HepG2 (cell line): ENCODE measurements around the gene STOM. TPM values are rescaled to one million over a fixed set of nuclear protein-coding genes. Genes with fewer than 3 reads are reported as not detected.

Source experiments
- CERS6 ChIP-seq: sonication (generic); formaldehyde crosslinking; IDR thresholded peaks from 2 replicates; pipeline ENCODE4 v1.5.0; 2020; ENCODE audit warnings: missing genetic modification reagents
- FOSL1 ChIP-seq: sonication (generic); formaldehyde crosslinking; IDR thresholded peaks from 2 replicates; pipeline ENCODE4 v1.9.0; 2021; ENCODE audit warnings: missing genetic modification reagents, borderline replicate concordance
- FOXM1 ChIP-seq: sonication (generic); formaldehyde crosslinking; IDR thresholded peaks from 2 replicates; pipeline ENCODE4 v1.5.0; 2020; ENCODE audit warnings: missing genetic modification reagents
- MAF1 ChIP-seq: sonication (generic); formaldehyde crosslinking; IDR thresholded peaks from 2 replicates; pipeline ENCODE4 v1.5.0; 2020; ENCODE audit warnings: missing genetic modification reagents, borderline replicate concordance
- NAIF1 ChIP-seq: sonication (generic); formaldehyde crosslinking; IDR thresholded peaks from 2 replicates; pipeline ENCODE4 v1.5.0; 2020; ENCODE audit warnings: mild to moderate bottlenecking, missing genetic modification reagents, borderline replicate concordance
- NFKB2 ChIP-seq: sonication (generic); formaldehyde crosslinking; IDR thresholded peaks from 2 replicates; pipeline ENCODE4 v1.4.0; 2020; ENCODE audit warnings: missing genetic modification reagents, borderline replicate concordance
- ONECUT2 ChIP-seq: sonication (generic); formaldehyde crosslinking; IDR thresholded peaks from 2 replicates; pipeline ENCODE4 v1.4.0; 2020; ENCODE audit warnings: missing genetic modification reagents
- RCOR2 ChIP-seq: IDR thresholded peaks from 2 replicates; pipeline ENCODE4 v1.6.1; 2016; ENCODE audit warnings: missing biosample characterization, missing genetic modification reagents
- SMC3 ChIP-seq: IDR thresholded peaks from 2 replicates; pipeline ENCODE4 v1.6.1; 2011; ENCODE audit warnings: low read length, improper control_type of control experiment
- SMYD3 ChIP-seq: sonication (generic); formaldehyde crosslinking; IDR thresholded peaks from 2 replicates; pipeline ENCODE4 v1.8.1; 2023; ENCODE audit warnings: mild to moderate bottlenecking, missing genetic modification reagents
- TBX2 ChIP-seq: sonication (generic); formaldehyde crosslinking; IDR thresholded peaks from 2 replicates; pipeline ENCODE4 v1.5.0; 2020; ENCODE audit warnings: missing genetic modification reagents, mild to moderate bottlenecking, borderline replicate concordance
- TBX3 ChIP-seq: fragments of 450-650 bp; IDR thresholded peaks from 2 replicates; pipeline ENCODE4 v1.6.1; 2017; ENCODE audit warnings: antibody characterized with exemption, mild to moderate bottlenecking, inconsistent platforms, borderline replicate concordance
- XRCC5 ChIP-seq: fragments of 200-400 bp; formaldehyde crosslinking; optimal IDR thresholded peaks from 2 replicates; pipeline ENCODE3; 2017; ENCODE audit warnings: mild to moderate bottlenecking, low read length
- ZFP91 ChIP-seq: sonication (generic); formaldehyde crosslinking; IDR thresholded peaks from 2 replicates; pipeline ENCODE4 v1.9.0; 2022; ENCODE audit warnings: missing genetic modification reagents, mild to moderate bottlenecking, borderline replicate concordance
- ZNF138 ChIP-seq: sonication (generic); formaldehyde crosslinking; IDR thresholded peaks from 2 replicates; pipeline ENCODE4 v1.5.0; 2020; ENCODE audit warnings: mild to moderate bottlenecking, low read depth, missing genetic modification reagents
- ZNF333 ChIP-seq: sonication (generic); formaldehyde crosslinking; IDR thresholded peaks from 2 replicates; pipeline ENCODE4 v1.4.0; 2020; ENCODE audit warnings: mild to moderate bottlenecking, missing genetic modification reagents, borderline replicate concordance
- ZNF441 ChIP-seq: sonication (generic); formaldehyde crosslinking; IDR thresholded peaks from 2 replicates; pipeline ENCODE4 v1.7.0; 2021; ENCODE audit warnings: missing genetic modification reagents, borderline replicate concordance
- ZNF468 ChIP-seq: sonication (generic); formaldehyde crosslinking; IDR thresholded peaks from 2 replicates; pipeline ENCODE4 v1.8.0; 2022; ENCODE audit warnings: mild to moderate bottlenecking, moderate library complexity, missing genetic modification reagents
- ZNF570 ChIP-seq: sonication (generic); formaldehyde crosslinking; IDR thresholded peaks from 2 replicates; pipeline ENCODE4 v1.4.0; 2020; ENCODE audit warnings: mild to moderate bottlenecking, missing genetic modification reagents, borderline replicate concordance
- ZNF770 ChIP-seq: sonication (generic); formaldehyde crosslinking; IDR thresholded peaks from 2 replicates; pipeline ENCODE4 v1.5.0; 2020; ENCODE audit warnings: mild to moderate bottlenecking, missing genetic modification reagents
- ZSCAN12 ChIP-seq: sonication (generic); formaldehyde crosslinking; IDR thresholded peaks from 2 replicates; pipeline ENCODE4 v1.9.0; 2021; ENCODE audit warnings: mild to moderate bottlenecking, missing genetic modification reagents
- polyA plus RNA-seq, 8 experiments: library from polyadenylated mRNA; depleted of rRNA in 3 of 8; stranded (reverse) in 7 of 8; unstranded in 1 of 8; fragments of >200 nt; fragmentation: Illumina TruSeq in 4 of 8; extraction: Trizol in 4 of 8; gene quantifications; 2 replicates each; pipeline versions ENCODE4 v1.2.1 to v1.2.3, GENCODE V29; 2011 to 2016; ENCODE audit warnings: low read depth in 4 of 8, missing spikeins in 1 of 8, mixed read lengths in 1 of 8; ENCODE audit not compliant: insufficient read depth in 1 of 8
- total RNA-seq, 5 experiments: library from RNA; depleted of rRNA; stranded (reverse); fragments of >200 nt; fragmentation: Illumina TruSeq; extraction: Trizol; gene quantifications; 2 replicates each; pipeline ENCODE4 v1.2.3, GENCODE V29; 2016; ENCODE audit warnings: low read depth in 1 of 5
- TF ChIP-seq, protein P1 (sequence below): sonication (generic); formaldehyde crosslinking; conservative IDR thresholded peaks from 2 replicates; pipeline ENCODE4 v1.8.1; 2023; ENCODE audit warnings: missing genetic modification reagents
- TF ChIP-seq, protein P2 (sequence below): sonication (generic); formaldehyde crosslinking; IDR thresholded peaks from 2 replicates; pipeline ENCODE4 v1.5.0; 2020; ENCODE audit warnings: missing genetic modification reagents

The STOM gene
- total and polyA plus RNA-seq, 2 of the 13 experiments (the other 11 are each of a cell fraction or from before 2014, with no cell fraction given), result 43.6 to 165 TPM

DNA sequence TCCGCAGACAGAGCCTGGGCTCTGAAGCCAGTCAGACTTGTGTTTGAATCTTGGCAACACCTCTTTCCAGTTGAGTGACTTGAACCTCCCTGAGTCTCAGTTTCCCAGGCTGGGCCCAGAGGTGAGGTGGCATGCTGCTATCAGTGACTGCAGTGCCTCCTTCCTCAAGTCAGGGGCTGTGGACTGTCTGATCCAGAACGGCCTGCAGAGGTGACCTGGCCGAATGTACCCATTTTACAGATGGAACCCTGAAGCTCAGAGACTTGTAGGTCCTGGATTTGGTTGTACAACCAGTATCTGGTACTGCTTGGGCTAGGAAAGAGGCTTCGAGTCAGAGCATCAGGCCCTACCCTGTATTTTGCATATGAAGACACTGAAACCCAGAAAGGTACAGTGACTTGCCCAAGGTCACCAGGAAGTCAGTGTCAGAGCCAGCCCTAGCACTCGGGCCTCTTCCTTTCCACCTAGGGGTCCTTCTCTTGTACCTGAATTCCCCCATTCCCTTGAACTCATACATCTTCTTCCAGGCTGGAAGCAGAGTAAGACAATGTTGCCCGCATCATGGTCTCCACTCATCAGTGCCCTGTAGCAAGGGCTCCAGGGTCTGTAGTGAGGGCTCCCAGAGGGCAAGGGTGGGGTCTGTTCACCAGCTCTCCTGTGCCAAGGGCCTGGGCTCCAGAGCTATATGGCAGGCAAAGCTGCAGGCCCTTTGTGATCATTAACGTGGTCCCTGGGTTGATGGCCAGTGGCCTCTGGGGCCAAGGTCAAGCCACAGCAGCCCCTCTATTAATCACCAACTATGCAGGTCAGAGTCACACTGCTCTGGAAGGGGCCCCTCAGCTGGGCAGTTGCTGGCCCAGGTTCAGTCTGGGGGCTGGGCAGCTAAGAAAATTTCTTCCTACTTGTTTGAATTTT lies 73.6 kb downstream of the STOM start (continued):
- no peak for TF ChIP-seq ZSCAN12 (CRISPR knock-in tag)
- TF ChIP-seq FOSL1 (CRISPR knock-in tag), result peak; percentile 67; the same call in 1 of the 2 replicates
- TF ChIP-seq, protein P1, sequence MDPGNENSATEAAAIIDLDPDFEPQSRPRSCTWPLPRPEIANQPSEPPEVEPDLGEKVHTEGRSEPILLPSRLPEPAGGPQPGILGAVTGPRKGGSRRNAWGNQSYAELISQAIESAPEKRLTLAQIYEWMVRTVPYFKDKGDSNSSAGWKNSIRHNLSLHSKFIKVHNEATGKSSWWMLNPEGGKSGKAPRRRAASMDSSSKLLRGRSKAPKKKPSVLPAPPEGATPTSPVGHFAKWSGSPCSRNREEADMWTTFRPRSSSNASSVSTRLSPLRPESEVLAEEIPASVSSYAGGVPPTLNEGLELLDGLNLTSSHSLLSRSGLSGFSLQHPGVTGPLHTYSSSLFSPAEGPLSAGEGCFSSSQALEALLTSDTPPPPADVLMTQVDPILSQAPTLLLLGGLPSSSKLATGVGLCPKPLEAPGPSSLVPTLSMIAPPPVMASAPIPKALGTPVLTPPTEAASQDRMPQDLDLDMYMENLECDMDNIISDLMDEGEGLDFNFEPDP (CRISPR knock-in tag), result no peak
- TF ChIP-seq SMYD3 (CRISPR knock-in tag), result peak; percentile 56; the same call in 1 of the 2 replicates
- TF ChIP-seq ZNF770 (CRISPR knock-in tag), result no peak
- TF ChIP-seq TBX3, result peak; percentile 9; the same call in 1 of the 2 replicates
- no peak for TF ChIP-seq ONECUT2 (CRISPR knock-in tag)
- TF ChIP-seq FOXM1, result no peak
- TF ChIP-seq SMC3, result no peak
- peak; percentile 20 for TF ChIP-seq ZNF441 (CRISPR knock-in tag)
- TF ChIP-seq MAF1, result no peak
- peak; percentile 89 for TF ChIP-seq TBX2 (CRISPR knock-in tag)
- TF ChIP-seq, protein P2, sequence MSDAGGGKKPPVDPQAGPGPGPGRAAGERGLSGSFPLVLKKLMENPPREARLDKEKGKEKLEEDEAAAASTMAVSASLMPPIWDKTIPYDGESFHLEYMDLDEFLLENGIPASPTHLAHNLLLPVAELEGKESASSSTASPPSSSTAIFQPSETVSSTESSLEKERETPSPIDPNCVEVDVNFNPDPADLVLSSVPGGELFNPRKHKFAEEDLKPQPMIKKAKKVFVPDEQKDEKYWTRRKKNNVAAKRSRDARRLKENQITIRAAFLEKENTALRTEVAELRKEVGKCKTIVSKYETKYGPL (CRISPR knock-in tag), result no peak
- 0 out of 2 replicates have a peak, but pooled peaks have one; percentile 35 for TF ChIP-seq NAIF1
- TF ChIP-seq ZFP91 (CRISPR knock-in tag), result no peak; the same call in none of the 2 replicates
- no peak for TF ChIP-seq ZNF468 (CRISPR knock-in tag)
- peak; percentile 57 for TF ChIP-seq RCOR2
- no peak for TF ChIP-seq CERS6
- no peak for TF ChIP-seq ZNF570
- TF ChIP-seq ZNF138, result no peak
- no peak for TF ChIP-seq XRCC5
- TF ChIP-seq NFKB2 (CRISPR knock-in tag), result no peak
- no peak for TF ChIP-seq ZNF333 (CRISPR knock-in tag)
